Measurements from ENCODE around the gene KCNH2. TPM values are rescaled to one million over a fixed set of nuclear protein-coding genes. Genes with fewer than 3 reads are reported as not detected.
"Not testable (repeated sequence)": the region's sequence is repeated elsewhere in the genome, so short reads cannot be mapped to it uniquely, and the experiment has no call there.

KCNH2 gene
- total RNA-seq = 1 to 10 TPM; 1.1 to 1.9 TPM
- polyA plus RNA-seq (2013, experiment 1 of 2) = 19.3 TPM
- 17.8 TPM for polyA plus RNA-seq (2013, experiment 2 of 2)
- long read RNA-seq, experiment 1, partial matches to known transcripts = 2 of 3 reads
- long read RNA-seq, experiment 1, other reads (novel, unspliced or antisense) = 0 of 3 reads
- long read RNA-seq, experiment 2, full-length matches to known transcripts = 4 of 4 reads
- long read RNA-seq, experiment 2, partial matches to known transcripts = 0 of 4 reads
- long read RNA-seq, experiment 2, other reads (novel, unspliced or antisense) = 0 of 4 reads
- long read RNA-seq, experiment 3, partial matches to known transcripts = 1 of 1 reads
- long read RNA-seq, experiment 3, other reads (novel, unspliced or antisense) = 0 of 1 reads
- long read RNA-seq, experiment 4 = 0 reads

GRCh38 chr7:150978126-150978789, at the start of gene KCNH2:
Gene KCNH2, minus strand, starts transcription at chr7:150978321. Its CDS starts 408 bp downstream, at chr7:150977913.
- 0% methylated on average over 2 to 71 of the region's 81 CpGs for WGBS, 2 experiments (ENCODE audit: insufficient coverage in 1 of 2, insufficient read length in 1 of 2)
- Mint-ChIP-seq H3K27me3 (ENCODE audit: insufficient read depth) (peaks cover 87% of the 10 kb centered on the region), H3K36me3 (ENCODE audit: low read depth) (no peaks in the 10 kb centered on the region), H3K27ac (no peak within 1 kb of the TSS), H3K9me3 (no peaks in the 10 kb centered on the region), H3K4me3 (peak within 1 kb of the TSS; percentile 60), H3K4me1 (peaks cover 13% of the 10 kb centered on the region)
- no peaks in the 10 kb centered on the region for H3K36me3 ChIP-seq (ENCODE audit: control insufficient read depth, insufficient read depth, low read length)
- no peak for TF ChIP-seq CTCF (conservative IDR thresholded peaks at IDR 0.05)
- peaks cover 3% of the 10 kb centered on the region for H3K4me1 ChIP-seq (ENCODE audit: control insufficient read depth, insufficient read depth, low read length)
- H3K4me3 ChIP-seq (ENCODE audit: low read length) = peak within 1 kb of the TSS; percentile 80
- peak; percentile 92 for DNase-seq
- H3K9ac ChIP-seq (ENCODE audit: extremely low read depth, low read length, poor library complexity, severe bottlenecking) = no peak within 1 kb of the TSS
- peaks cover 79% of the 10 kb centered on the region for H3K27me3 ChIP-seq (ENCODE audit: control insufficient read depth, insufficient read depth, low read length, poor library complexity, severe bottlenecking)
- H3K9me3 ChIP-seq (ENCODE audit: control insufficient read depth, low read length) = no peaks in the 10 kb centered on the region
- peak within 1 kb of the TSS; percentile 94 for H3K27ac ChIP-seq (ENCODE audit: low read depth, low read length)

GRCh38 chr7:151027728-151028130, 49.6 kb upstream of the KCNH2 start:
- H3K36me3 Mint-ChIP-seq (ENCODE audit: low read depth); H3K9me3 Mint-ChIP-seq; H3K27me3 ChIP-seq (ENCODE audit: control insufficient read depth, insufficient read depth, low read length, poor library complexity, severe bottlenecking); H3K36me3 ChIP-seq (ENCODE audit: control insufficient read depth, insufficient read depth, low read length); H3K4me1 ChIP-seq (ENCODE audit: control insufficient read depth, insufficient read depth, low read length); DNase-seq; H3K9me3 ChIP-seq (ENCODE audit: control insufficient read depth, low read length): not testable (repeated sequence)
- Histone ChIP-seq H3K4me3 (ENCODE audit: low read length) (peak overlapping the region; percentile 93), H3K27ac (ENCODE audit: low read depth, low read length) (peak overlapping the region; percentile 42), H3K9ac (ENCODE audit: extremely low read depth, low read length, poor library complexity, severe bottlenecking) (peak overlapping the region; percentile 83)
- H3K4me3 Mint-ChIP-seq = peak overlapping the region; percentile 86
- 8 to 17% methylated on average over 5 to 16 of the region's 16 CpGs for WGBS, 2 experiments (ENCODE audit: insufficient coverage in 1 of 2, insufficient read length in 1 of 2)
- peaks cover 27% of the 10 kb centered on the region for H3K4me1 Mint-ChIP-seq
- H3K27ac Mint-ChIP-seq = peak overlapping the region; percentile 99
- H3K27me3 Mint-ChIP-seq (ENCODE audit: insufficient read depth) = peaks cover 27% of the 10 kb centered on the region

- not testable (repeated sequence) for H3K36me3 ChIP-seq (ENCODE audit: control insufficient read depth, insufficient read depth, low read length); H3K27me3 ChIP-seq (ENCODE audit: control insufficient read depth, insufficient read depth, low read length, poor library complexity, severe bottlenecking); H3K27ac ChIP-seq (ENCODE audit: low read depth, low read length); H3K4me1 ChIP-seq (ENCODE audit: control insufficient read depth, insufficient read depth, low read length); H3K9me3 ChIP-seq (ENCODE audit: control insufficient read depth, low read length); H3K36me3 Mint-ChIP-seq (ENCODE audit: low read depth); H3K9me3 Mint-ChIP-seq
- peak overlapping the region; percentile 83 for H3K9ac ChIP-seq (ENCODE audit: extremely low read depth, low read length, poor library complexity, severe bottlenecking)
- peak overlapping the region; percentile 93 for H3K4me3 ChIP-seq (ENCODE audit: low read length)
- WGBS, 2 experiments (ENCODE audit: insufficient coverage in 1 of 2, insufficient read length in 1 of 2) = 27 to 40% methylated on average over 12 to 19 of the region's 19 CpGs
- Mint-ChIP-seq H3K4me3 (peak overlapping the region; percentile 86), H3K27ac (peak overlapping the region; percentile 99), H3K4me1 (peaks cover 27% of the 10 kb centered on the region), H3K27me3 (ENCODE audit: insufficient read depth) (peaks cover 28% of the 10 kb centered on the region)
- peak; percentile 73 for DNase-seq
Measured at GRCh38 chr7:151026771-151027727, 48.9 kb upstream of the KCNH2 start.

Data from endodermal cell (in vitro differentiated cells).